OCI-LY7 (cell line): ENCODE results near the gene CEP68.

Source experiments
- CTCF ChIP-seq: fragments of 200-600 bp; sonication (generic); conservative IDR thresholded peaks from 2 replicates; pipeline ENCODE4 v1.5.1; 2014; ENCODE audit warnings: mild to moderate bottlenecking, antibody characterized with exemption, low read length, moderate library complexity, mixed read lengths
- EZH2phosphoT487 ChIP-seq: fragments of 200-600 bp; sonication (generic); IDR thresholded peaks from 2 replicates; pipeline ENCODE4 v1.6.1; 2018; ENCODE audit warnings: low read depth, borderline replicate concordance, mild to moderate bottlenecking, mixed run types, antibody characterized with exemption, low read length, moderate library complexity, mixed read lengths

DNA sequence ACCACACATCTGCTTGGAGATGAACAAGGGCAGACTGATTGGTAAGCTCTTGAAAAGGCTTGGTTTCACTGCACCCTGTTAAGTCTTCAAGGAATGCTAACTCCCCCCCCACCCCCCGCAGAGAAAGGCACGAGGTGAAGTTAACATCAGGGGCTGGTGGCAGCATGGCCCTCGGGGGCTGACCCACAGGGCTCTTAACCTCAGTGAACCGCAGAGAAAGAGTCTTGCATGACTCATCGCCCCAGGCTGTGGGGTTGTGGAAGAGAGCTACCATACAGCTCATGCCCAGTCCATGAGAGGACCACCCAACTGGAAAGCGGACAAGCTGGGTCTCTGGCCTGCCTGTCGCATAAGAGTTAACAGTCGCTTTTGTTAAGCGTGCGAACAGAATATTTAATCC is 10.6 kb upstream of the CEP68 start:
- no peak for TF ChIP-seq CTCF
- TF ChIP-seq EZH2phosphoT487, result no peak
